Measurements from ENCODE around the gene LAMA2.

The LAMA2 gene

DNA sequence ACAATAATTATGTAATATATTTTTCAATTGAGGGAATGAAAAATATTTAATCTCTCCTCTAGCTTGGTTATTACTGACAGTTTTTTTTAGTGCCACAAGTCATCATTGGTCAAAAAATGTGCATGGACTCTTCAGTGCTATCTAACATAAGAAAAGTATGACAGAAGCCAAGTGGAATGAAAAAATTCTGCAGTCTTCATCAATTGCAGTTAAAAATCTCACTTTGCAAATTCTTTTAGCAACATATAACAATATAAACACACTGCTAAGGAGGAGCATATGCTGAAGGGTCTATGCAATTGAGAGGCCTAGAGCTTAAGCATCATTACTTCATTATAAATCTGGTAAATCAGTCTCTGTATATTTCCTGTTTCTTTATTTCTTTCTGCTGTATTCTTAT lies 652.0 kb downstream of the LAMA2 start:
- DNase-seq (ENCODE audit: low read depth): no peak

DNA sequence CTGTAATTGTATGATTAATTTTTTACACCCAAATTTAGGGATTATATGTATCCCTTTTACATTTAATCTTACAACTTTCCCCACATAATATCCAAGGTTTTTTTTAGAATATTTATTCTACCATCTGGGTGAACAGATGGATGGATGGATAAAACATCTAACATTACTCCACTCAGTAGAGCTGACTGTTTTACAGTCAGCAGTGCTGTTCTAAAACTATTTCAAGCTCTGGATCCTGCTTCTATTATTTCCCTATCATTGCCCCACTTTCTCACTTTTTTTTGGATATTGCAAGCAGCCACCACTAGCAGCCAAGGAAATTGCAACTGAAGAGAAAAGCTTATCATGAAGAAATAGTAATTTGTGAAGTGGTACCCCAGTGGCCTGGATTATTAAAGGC lies 653.3 kb downstream of the LAMA2 start:
- no peak for DNase-seq (ENCODE audit: low read depth)

DNA sequence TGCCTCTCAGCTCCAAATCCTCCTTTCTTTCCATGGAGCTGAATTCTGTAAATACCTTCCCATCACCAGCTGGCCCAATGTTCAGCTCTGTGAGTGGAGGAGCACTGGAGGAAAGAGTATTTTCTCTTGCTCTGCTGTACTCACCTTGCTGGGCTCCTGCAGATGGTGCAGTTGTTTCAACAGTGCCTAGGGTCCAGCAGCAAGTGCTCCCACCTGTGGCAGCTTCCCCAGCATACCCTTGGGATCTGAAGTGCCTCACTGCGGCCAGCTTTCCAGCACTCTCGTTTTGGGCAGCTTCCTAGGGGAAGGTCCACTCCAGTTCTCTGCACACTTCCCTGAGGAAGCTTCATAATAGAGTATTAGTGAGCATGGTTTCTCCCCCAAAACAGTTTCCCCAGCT lies 656.1 kb downstream of the LAMA2 start:
- no peak for DNase-seq (ENCODE audit: low read depth)

DNA sequence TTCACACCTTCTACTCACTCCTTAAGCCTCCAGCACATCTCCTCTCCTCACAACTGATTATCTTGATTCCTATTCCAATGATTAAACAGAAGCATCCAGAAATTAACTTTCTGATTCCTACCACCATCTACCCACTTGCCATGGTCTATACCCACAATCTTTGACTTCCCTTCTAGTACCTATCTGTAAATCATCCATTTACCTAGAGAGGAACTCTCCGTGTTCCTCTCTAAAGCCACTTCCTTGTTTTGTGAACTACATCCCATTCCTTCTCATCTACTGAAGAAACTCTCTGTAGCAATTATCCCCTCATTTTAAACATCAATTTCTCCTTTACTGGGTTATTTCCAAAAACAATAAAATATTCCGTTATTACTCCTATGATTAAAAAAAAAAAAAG lies 659.8 kb downstream of the LAMA2 start:
- DNase-seq (ENCODE audit: low read depth): no peak

DNA sequence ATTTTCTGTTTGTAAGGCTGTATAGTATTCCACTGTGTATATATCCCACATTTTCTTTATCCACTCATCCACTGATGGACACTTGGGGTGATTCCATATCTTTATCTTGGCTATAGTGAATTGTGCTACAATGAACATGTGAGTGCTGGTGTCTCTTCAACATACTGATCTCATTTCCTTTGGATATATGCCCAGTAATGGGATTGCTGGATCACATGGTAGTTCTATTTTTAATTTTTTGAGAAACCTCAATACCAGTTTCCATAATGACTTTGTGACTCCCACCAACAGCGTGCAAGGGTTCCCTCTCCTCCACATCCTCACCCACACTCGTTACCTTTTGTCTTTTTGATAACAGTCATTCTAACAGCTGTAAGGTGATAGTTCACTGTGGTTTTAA lies 661.0 kb downstream of the LAMA2 start:
- no peak for DNase-seq (ENCODE audit: low read depth)

DNA sequence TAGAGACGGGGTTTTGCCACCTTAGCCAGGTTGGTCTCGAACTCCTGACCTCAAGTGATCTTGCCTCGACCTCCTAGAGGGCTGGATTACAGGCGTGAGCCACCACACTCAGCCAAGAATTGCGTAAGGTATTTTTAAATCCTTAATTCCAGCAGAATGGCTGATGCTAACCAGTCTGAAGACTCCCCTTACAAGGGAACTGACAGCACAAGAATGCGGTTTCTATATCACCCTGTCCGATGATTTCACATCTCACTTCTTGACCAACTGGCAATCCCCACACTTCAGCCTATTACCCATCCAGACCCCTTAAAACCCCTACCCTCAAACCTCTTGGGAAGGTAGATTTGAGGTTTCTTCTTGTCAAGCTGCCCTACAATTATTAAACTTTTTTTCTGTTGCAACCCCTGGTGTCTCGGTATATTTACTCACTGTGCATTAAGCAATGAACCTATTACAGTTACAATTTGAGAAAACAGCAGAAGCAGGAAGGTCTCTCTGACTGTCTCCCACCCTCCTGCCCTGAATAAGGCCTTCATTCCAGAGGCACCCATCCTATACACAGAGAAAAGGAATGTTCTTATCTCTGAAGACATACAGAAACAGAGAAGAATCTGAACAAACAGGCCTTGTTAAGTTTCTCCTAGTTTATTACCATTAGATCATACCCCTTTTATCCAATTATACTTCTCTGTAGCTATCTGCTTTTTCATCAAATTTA lies 662.1 kb downstream of the LAMA2 start:
- no peak for DNase-seq (ENCODE audit: low read depth)

DNA sequence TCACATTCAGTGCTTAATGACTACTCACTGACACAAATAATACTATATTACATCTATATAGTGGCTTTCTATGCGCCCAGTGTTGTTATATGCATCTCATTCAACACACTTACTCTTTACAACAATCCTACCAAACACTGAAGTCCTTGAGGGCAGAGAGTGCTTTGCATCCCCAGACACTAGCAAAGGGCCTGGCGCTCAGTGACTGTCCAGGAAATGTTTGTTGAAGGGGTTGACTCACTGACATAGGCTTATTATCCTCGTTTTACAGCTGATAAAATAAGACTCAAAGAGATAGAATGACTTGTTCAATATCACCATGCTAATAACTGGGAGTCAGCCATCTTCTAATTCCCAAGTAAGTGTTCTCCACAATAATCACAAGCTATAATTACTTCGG lies 663.8 kb downstream of the LAMA2 start:
- no peak for DNase-seq (ENCODE audit: low read depth)

DNA sequence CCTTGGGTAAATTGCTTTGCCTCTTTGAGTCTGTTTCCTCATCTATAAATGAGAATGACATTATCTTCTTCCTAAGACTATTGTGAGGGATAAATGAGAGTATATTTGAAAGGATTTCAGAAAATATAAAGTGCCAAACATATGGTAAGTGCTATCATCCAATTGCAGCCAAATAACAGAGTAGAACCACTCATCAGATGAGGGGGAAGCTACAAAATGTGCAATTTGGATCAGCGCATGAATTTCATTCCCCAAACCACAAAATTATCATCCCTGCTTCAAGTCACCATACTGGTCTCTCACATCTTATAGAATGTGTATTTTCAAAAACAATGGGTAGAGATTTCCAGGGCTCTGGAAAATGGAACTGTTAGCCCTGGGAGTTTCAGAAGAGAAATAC lies 668.5 kb downstream of the LAMA2 start:
- DNase-seq (ENCODE audit: low read depth): no peak

DNA sequence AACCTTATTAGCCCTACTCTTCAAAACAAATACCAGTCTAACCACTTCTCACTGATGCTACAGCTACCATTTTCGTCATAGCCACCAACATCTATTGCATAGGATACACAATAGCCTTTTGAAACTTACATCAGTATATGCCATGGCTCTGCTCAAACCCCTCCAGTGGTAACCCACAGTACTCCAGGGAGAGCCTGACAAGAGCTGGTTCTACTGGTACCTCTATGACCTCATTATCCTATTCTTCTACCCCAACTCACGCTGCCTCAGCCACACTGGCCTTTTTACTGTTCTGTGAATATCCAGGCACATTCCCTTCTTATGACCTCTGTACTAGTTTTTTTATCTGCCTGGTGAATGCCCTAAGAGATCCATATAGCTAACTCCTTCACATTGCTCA lies 669.5 kb downstream of the LAMA2 start:
- DNase-seq (ENCODE audit: low read depth): no peak

DNA sequence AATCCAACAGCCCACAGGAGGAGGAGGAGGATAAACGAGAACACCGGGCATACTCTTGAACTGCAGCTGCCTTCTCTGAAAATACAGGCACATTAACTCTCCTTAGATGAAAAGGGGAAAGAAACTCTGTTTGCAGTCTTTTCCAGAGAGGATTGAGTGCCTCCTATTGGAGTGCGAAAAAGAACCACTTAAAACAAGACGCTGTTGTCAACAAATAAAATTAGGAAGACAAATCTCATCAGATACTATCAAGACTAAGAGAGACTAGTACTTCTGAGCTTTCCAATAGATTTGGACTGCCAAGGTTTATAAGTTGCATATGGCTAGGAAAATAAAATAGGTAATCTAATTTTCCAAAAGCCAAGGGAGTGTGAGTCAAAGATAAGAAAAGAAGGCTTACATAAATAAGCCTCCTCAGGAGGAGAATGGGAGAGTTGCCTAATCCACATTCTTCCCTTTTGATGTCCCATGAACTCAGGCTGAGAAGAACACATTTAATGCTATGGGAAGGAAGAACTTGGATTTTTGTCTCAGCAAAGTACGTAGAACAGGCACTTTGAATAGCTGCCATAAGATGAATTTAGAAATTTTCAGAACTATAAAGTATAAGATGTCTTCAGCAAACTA lies 672.4 kb downstream of the LAMA2 start:
- DNase-seq (ENCODE audit: low read depth): no peak

DNA sequence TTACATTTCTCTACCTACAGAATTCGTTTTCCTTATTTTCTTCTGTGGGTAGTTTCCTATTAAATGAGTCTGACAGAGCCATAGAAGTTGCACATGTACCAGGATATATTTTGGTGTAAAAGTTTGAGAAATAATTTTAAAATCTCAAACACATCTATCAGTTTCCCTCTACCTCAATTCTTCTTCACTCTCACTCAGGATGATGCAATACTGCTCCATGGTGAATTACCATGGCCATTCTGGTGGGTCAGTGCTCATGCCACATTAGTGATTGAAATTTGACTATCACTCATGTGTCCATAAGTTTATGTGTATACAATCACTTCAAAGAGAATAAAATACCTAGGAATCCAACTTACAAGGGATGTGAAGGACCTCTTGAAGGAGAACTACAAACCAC lies 675.3 kb downstream of the LAMA2 start:
- DNase-seq (ENCODE audit: low read depth): no peak

DNA sequence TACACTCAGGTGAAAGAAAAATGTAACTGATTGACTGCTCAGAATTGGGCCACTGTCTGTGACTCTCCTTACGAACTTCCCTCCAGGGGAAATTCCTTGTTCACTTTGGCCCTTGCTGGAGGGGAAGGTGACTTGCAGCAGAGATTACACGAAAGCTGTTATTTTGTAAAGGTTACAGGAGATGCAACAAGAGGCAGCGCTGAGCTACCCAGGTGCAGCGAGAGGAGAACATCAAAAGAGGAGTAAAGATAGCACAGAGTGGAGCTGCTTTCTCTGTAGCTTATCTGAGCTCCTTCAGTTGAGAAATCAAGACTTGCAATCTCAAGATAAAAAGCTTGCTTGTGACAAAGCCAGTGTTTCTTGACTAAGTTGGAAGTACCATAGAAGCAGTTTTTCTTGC lies 682.4 kb downstream of the LAMA2 start:
- no peak for DNase-seq (ENCODE audit: low read depth)

DNA sequence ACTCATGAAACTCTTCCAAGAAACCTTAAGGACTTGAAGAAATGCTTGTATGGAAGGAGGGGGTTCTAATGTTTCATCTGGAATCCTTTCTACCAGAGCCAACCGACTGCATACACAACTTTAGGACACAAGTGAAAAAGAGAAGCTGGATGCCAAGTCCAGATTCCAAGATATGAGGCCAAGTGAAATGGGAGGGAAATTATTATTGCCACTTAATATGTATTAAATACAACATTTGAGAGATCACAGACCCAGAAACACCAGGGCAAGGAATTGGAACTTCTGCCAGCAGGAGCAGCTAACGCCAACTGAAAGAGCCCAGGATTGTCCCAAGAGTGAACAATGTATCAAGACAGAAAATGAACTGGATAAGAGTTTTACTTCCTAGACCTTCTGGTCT lies 682.9 kb downstream of the LAMA2 start:
- no peak for DNase-seq (ENCODE audit: low read depth)
